GM23248 (cell line): ENCODE results near the gene FAM20B. TPM values are rescaled to one million over a fixed set of nuclear protein-coding genes. Genes with fewer than 3 reads are reported as not detected.
A peak's percentile ranks its signal among the peaks of the same experiment; 100 is the strongest.
"Not testable (repeated sequence)": the region's sequence is repeated elsewhere in the genome, so short reads cannot be mapped to it uniquely, and the experiment has no call there.

Experiments used
- DNase-seq: peaks from one replicate; pipeline ENCODE4 v3.0.0-alpha.2; 2015
- H2AFZ ChIP-seq: fragments of 200-600 bp; sonication (generic); 2 replicates; pipeline ENCODE4 v1.6.1; 2016; ENCODE audit warnings: antibody characterized with exemption
- H3F3A ChIP-seq: fragments of 200-600 bp; sonication (generic); 2 replicates; pipeline ENCODE4 v1.6.1; 2016; ENCODE audit warnings: mild to moderate bottlenecking, antibody characterized with exemption, mixed run types; ENCODE audit not compliant: insufficient read depth
- H3K27ac ChIP-seq: fragments of 200-600 bp; sonication (generic); 2 replicates; pipeline ENCODE4 v1.5.1; 2016; ENCODE audit warnings: mild to moderate bottlenecking
- H3K27me3 ChIP-seq: fragments of 200-600 bp; sonication (generic); replicated peaks from 2 replicates; pipeline ENCODE4 v1.6.1; 2016; ENCODE audit warnings: mild to moderate bottlenecking; ENCODE audit not compliant: insufficient read depth
- H3K36me3 ChIP-seq: fragments of 200-600 bp; sonication (generic); 2 replicates; pipeline ENCODE4 v1.6.1; 2016; ENCODE audit warnings: low read depth, mild to moderate bottlenecking
- H3K4me1 ChIP-seq: fragments of 200-600 bp; sonication (generic); 2 replicates; pipeline ENCODE4 v1.6.1; 2016; ENCODE audit warnings: mild to moderate bottlenecking; ENCODE audit not compliant: insufficient read depth
- H3K4me2 ChIP-seq: fragments of 200-600 bp; sonication (generic); one replicate; pipeline ENCODE4 v1.6.1; 2016; ENCODE audit warnings: mild to moderate bottlenecking; ENCODE audit not compliant: unreplicated experiment
- H3K4me3 ChIP-seq: fragments of 200-600 bp; sonication (generic); 2 replicates; pipeline ENCODE4 v1.5.1; 2016; ENCODE audit warnings: mild to moderate bottlenecking
- H3K79me2 ChIP-seq: fragments of 200-600 bp; sonication (generic); 2 replicates; pipeline ENCODE4 v1.6.1; 2016; ENCODE audit warnings: mild to moderate bottlenecking; ENCODE audit not compliant: insufficient read depth
- H3K9ac ChIP-seq: fragments of 200-600 bp; sonication (generic); 2 replicates; pipeline ENCODE4 v1.6.1; 2016; ENCODE audit warnings: mild to moderate bottlenecking
- H3K9me2 ChIP-seq: fragments of 200-600 bp; sonication (generic); 2 replicates; pipeline ENCODE4 v1.6.1; 2016; ENCODE audit warnings: mixed run types, mild to moderate bottlenecking, moderate library complexity; ENCODE audit not compliant: insufficient read depth
- H3K9me3 ChIP-seq: fragments of 200-600 bp; sonication (generic); one replicate; pipeline ENCODE4 v1.6.1; 2017; ENCODE audit warnings: low read depth
- H4K20me1 ChIP-seq: fragments of 200-600 bp; sonication (generic); 2 replicates; pipeline ENCODE4 v1.6.0; 2016; ENCODE audit not compliant: insufficient read depth
- EZH2 ChIP-seq: fragments of 200-600 bp; sonication (generic); IDR thresholded peaks from 2 replicates; pipeline ENCODE4 v1.6.1; 2018; ENCODE audit warnings: antibody characterized with exemption, mild to moderate bottlenecking; ENCODE audit not compliant: insufficient read depth, poor library complexity, severe bottlenecking
- EZH2phosphoT487 ChIP-seq: fragments of 200-600 bp; sonication (generic); IDR thresholded peaks from 2 replicates; pipeline ENCODE4 v1.6.1; 2018; ENCODE audit warnings: antibody characterized with exemption, moderate library complexity, mild to moderate bottlenecking, low read depth; ENCODE audit not compliant: insufficient read depth
- WGBS, 2 experiments: methylation state at CpG; one replicate each; pipeline ENCODE4 v1.1.6; 2015 to 2017; ENCODE audit warnings: low lambda C conversion rate in 2 of 2, low coverage in 1 of 2; ENCODE audit errors: missing lambda C conversion rate in 2 of 2; 5-methylcytosine and 5-hydroxymethylcytosine counted together
- in situ Hi-C: fragments of 300-500 bp; cut with MboI; formaldehyde crosslinking; loops from 2 replicates; pipeline ENCODE4 v1.15.0; 2020
- polyA plus RNA-seq: library from polyadenylated mRNA; unstranded; fragments of >200 nt; fragmentation: Nextera tagmentation; extraction: Ambion mirVana; gene quantifications from 2 replicates; pipeline ENCODE4 v1.2.1, GENCODE V29; 2016
- total RNA-seq: library from RNA; depleted of rRNA; stranded (reverse); fragments of >200 nt; shearing (Covaris generic); gene quantifications from 2 replicates; pipeline ENCODE4 v1.2.3, GENCODE V29; 2014

FAM20B gene
- total and polyA plus RNA-seq, 2 experiments from 2014 or later = 10.6 to 34.9 TPM

GRCh38 chr1:178997428-178997827, 28.3 kb upstream of the FAM20B start:
- no peaks in the 10 kb centered on the region for H3K9me3 ChIP-seq
- no peaks in the 10 kb centered on the region for H3K79me2 ChIP-seq
- no peaks in the 10 kb centered on the region for H3K27me3 ChIP-seq
- H3K4me1 ChIP-seq = no peaks in the 10 kb centered on the region
- no peak for TF ChIP-seq EZH2
- TF ChIP-seq EZH2phosphoT487 = no peak
- no peak overlapping the region for H3K9ac ChIP-seq
- H3K9me2 ChIP-seq = no peaks in the 10 kb centered on the region
- no peak for DNase-seq
- no peak overlapping the region for H3K4me2 ChIP-seq
- H3F3A ChIP-seq = no peaks in the 10 kb centered on the region
- H3K4me3 ChIP-seq = no peak overlapping the region
- 90 to 92% methylated on average over 1 of the region's 1 CpG for WGBS, 2 experiments
- no peaks in the 10 kb centered on the region for H4K20me1 ChIP-seq
- in situ Hi-C loops = no loop called here
- H2AFZ ChIP-seq = no peak overlapping the region
- no peaks in the 10 kb centered on the region for H3K36me3 ChIP-seq
- H3K27ac ChIP-seq = no peak overlapping the region

- no peaks in the 10 kb centered on the region for H4K20me1 ChIP-seq
- H3F3A ChIP-seq = no peaks in the 10 kb centered on the region
- DNase-seq = no peak
- WGBS, 2 experiments = 76 to 86% methylated on average over 3 of the region's 3 CpGs
- no peak for TF ChIP-seq EZH2phosphoT487
- no peak for TF ChIP-seq EZH2
- no peaks in the 10 kb centered on the region for H3K36me3 ChIP-seq
- H3K9me3 ChIP-seq = no peaks in the 10 kb centered on the region
- H3K4me3 ChIP-seq = no peak overlapping the region
- no peak overlapping the region for H3K4me2 ChIP-seq
- in situ Hi-C loops = no loop called here
- H2AFZ ChIP-seq = no peak overlapping the region
- no peak overlapping the region for H3K9ac ChIP-seq
- H3K27me3 ChIP-seq = no peaks in the 10 kb centered on the region
- no peaks in the 10 kb centered on the region for H3K79me2 ChIP-seq
- no peaks in the 10 kb centered on the region for H3K4me1 ChIP-seq
- no peaks in the 10 kb centered on the region for H3K9me2 ChIP-seq
- no peak overlapping the region for H3K27ac ChIP-seq
Measured at GRCh38 chr1:178998295-178998694, 27.4 kb upstream of the FAM20B start.

GRCh38 chr1:178999061-178999460, 26.6 kb upstream of the FAM20B start:
- Histone ChIP-seq H3K4me3 (no peak overlapping the region), H4K20me1 (no peaks in the 10 kb centered on the region), H3K79me2 (no peaks in the 10 kb centered on the region), H3F3A (no peaks in the 10 kb centered on the region), H3K4me1 (no peaks in the 10 kb centered on the region), H3K27me3 (no peaks in the 10 kb centered on the region), H3K27ac (no peak overlapping the region), H2AFZ (no peak overlapping the region), H3K9me3 (no peaks in the 10 kb centered on the region), H3K4me2 (no peak overlapping the region), H3K36me3 (no peaks in the 10 kb centered on the region), H3K9me2 (no peaks in the 10 kb centered on the region), H3K9ac (no peak overlapping the region)
- 94 to 96% methylated on average over 5 of the region's 5 CpGs for WGBS, 2 experiments
- in situ Hi-C loops = no loop called here
- TF ChIP-seq EZH2 (no peak), EZH2phosphoT487 (no peak)
- DNase-seq = no peak

GRCh38 chr1:179001451-179001850, 24.2 kb upstream of the FAM20B start:
- Histone ChIP-seq H3K27me3 (no peaks in the 10 kb centered on the region), H3K36me3 (no peaks in the 10 kb centered on the region), H3K9me2 (no peaks in the 10 kb centered on the region), H2AFZ (no peak overlapping the region), H3K9ac (no peak overlapping the region), H3K9me3 (no peaks in the 10 kb centered on the region), H3K4me3 (no peak overlapping the region), H3K4me2 (no peak overlapping the region), H3F3A (no peaks in the 10 kb centered on the region), H4K20me1 (no peaks in the 10 kb centered on the region), H3K27ac (no peak overlapping the region), H3K4me1 (no peaks in the 10 kb centered on the region), H3K79me2 (no peaks in the 10 kb centered on the region)
- WGBS, 2 experiments = 83 to 96% methylated on average over 1 of the region's 1 CpG
- no peak for DNase-seq
- TF ChIP-seq EZH2phosphoT487 = no peak
- TF ChIP-seq EZH2 = no peak
- in situ Hi-C loops = loop anchor here (25.0 kb wide), 1 partner anchor 689 kb away; no protein-coding TSS in a partner anchor

- not testable (repeated sequence) for H3K79me2 ChIP-seq, H3K9me3 ChIP-seq, H3K4me3 ChIP-seq, H3K9ac ChIP-seq, H3K4me1 ChIP-seq, H3K4me2 ChIP-seq, H4K20me1 ChIP-seq, H3K9me2 ChIP-seq, H3F3A ChIP-seq, DNase-seq, H3K36me3 ChIP-seq, H3K27me3 ChIP-seq, H3K27ac ChIP-seq
- in situ Hi-C loops = loop anchor here (25.0 kb wide), 1 partner anchor 690 kb away; no protein-coding TSS in a partner anchor
- WGBS, 2 experiments = 85 to 88% methylated on average over 8 of the region's 8 CpGs
- peak overlapping the region; percentile 77 for H2AFZ ChIP-seq
Measured at GRCh38 chr1:179002064-179002463, 23.6 kb upstream of the FAM20B start.
